Measurements from ENCODE around the gene AP4S1.
A peak's percentile ranks its signal among the peaks of the same experiment; 100 is the strongest.

The AP4S1 gene

GRCh38 chr14:31122098-31122611, 96.7 kb downstream of the AP4S1 start:
- DNase-seq (ENCODE audit: low spot score) = no peak
- TF ChIP-seq, protein P1, sequence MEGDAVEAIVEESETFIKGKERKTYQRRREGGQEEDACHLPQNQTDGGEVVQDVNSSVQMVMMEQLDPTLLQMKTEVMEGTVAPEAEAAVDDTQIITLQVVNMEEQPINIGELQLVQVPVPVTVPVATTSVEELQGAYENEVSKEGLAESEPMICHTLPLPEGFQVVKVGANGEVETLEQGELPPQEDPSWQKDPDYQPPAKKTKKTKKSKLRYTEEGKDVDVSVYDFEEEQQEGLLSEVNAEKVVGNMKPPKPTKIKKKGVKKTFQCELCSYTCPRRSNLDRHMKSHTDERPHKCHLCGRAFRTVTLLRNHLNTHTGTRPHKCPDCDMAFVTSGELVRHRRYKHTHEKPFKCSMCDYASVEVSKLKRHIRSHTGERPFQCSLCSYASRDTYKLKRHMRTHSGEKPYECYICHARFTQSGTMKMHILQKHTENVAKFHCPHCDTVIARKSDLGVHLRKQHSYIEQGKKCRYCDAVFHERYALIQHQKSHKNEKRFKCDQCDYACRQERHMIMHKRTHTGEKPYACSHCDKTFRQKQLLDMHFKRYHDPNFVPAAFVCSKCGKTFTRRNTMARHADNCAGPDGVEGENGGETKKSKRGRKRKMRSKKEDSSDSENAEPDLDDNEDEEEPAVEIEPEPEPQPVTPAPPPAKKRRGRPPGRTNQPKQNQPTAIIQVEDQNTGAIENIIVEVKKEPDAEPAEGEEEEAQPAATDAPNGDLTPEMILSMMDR (IDR thresholded peaks at IDR 0.05; ENCODE audit: extremely low read depth, missing control alignments) = no peak

GRCh38 chr14:31122921-31123320, 97.5 kb downstream of the AP4S1 start:
- DNase-seq (ENCODE audit: low spot score) = no peak
- TF ChIP-seq, protein P1 (IDR thresholded peaks at IDR 0.05; ENCODE audit: extremely low read depth, missing control alignments) = no peak

- TF ChIP-seq, protein P1 (IDR thresholded peaks at IDR 0.05; ENCODE audit: extremely low read depth, missing control alignments) = no peak
- DNase-seq (ENCODE audit: low spot score) = no peak
These were observed 98.7 kb downstream of the AP4S1 start for GRCh38 chr14:31124197-31124596.

DNA sequence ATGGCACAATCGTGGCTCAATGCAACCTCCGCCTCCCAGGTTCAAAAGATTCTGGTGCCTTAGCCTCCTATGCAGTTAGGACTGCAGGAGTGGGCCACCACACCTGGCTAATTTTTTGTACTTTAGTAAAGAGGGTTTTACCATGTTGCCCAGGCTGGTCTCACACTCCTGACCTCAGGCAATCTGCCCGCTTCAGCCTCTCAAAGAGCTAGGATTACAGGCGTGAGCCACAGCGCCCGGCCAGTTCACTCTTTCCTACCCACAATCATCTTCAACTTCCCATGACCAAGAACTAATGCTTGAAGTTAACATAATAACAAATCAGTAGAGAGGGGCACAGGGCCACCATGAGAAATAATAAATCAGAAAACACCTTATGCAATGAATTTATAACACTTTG, 99.8 kb downstream of the AP4S1 start:
- TF ChIP-seq, protein P1 (IDR thresholded peaks at IDR 0.05; ENCODE audit: extremely low read depth, missing control alignments) = no peak
- no peak for DNase-seq (ENCODE audit: low spot score)

- no peak for DNase-seq (ENCODE audit: low spot score)
- TF ChIP-seq, protein P1 (IDR thresholded peaks at IDR 0.05; ENCODE audit: extremely low read depth, missing control alignments) = no peak
These were observed 101.2 kb downstream of the AP4S1 start for GRCh38 chr14:31126680-31127079.

DNA sequence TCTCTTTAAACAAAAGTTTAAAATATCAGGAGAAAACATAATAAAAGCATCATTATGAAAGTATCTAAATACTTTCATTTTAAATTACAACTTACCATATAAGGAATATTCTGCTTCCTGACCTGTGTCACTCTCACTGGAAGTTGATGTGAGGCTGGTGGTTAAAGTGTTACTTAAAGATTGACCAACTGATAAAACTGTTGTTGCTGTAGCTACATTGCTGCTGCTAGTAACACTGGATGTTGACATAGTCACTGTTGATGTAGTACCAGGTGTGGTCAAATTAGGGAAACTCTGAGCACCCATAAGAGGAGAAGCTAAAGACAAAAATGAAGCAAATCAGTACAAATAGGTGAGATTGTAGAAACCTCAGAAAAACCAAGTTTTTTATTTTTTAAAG, 102.2 kb downstream of the AP4S1 start:
- TF ChIP-seq, protein P1 (IDR thresholded peaks at IDR 0.05; ENCODE audit: extremely low read depth, missing control alignments) = no peak
- DNase-seq (ENCODE audit: low spot score) = peak; percentile 45

- TF ChIP-seq, protein P1 (IDR thresholded peaks at IDR 0.05; ENCODE audit: extremely low read depth, missing control alignments) = no peak
- DNase-seq (ENCODE audit: low spot score) = no peak
These were observed 103.4 kb downstream of the AP4S1 start for GRCh38 chr14:31128601-31129526.

Data from GM20000 (cell line).